Measurements from ENCODE around the gene MYMK. TPM values are rescaled to one million over a fixed set of nuclear protein-coding genes. Genes with fewer than 3 reads are reported as not detected.
A peak's percentile ranks its signal among the peaks of the same experiment; 100 is the strongest.

The MYMK gene
- polyA plus RNA-seq, 4 donors: 0.22 TPM; not detected in 3

- no peak for DNase-seq (ENCODE audit: low read depth in 4 of 4, low spot score in 3 of 4)
Observed at GRCh38 chr9:133489253-133490190, 35.2 kb downstream of the MYMK start.

GRCh38 chr9:133488686-133489252, 36.0 kb downstream of the MYMK start:
- no peak for DNase-seq (ENCODE audit: low read depth in 4 of 4, low spot score in 3 of 4)

GRCh38 chr9:133487331-133487725, 37.4 kb downstream of the MYMK start:
- no peak for DNase-seq (ENCODE audit: low read depth in 4 of 4, low spot score in 3 of 4)

GRCh38 chr9:133485531-133486260, 39.1 kb downstream of the MYMK start:
- DNase-seq (ENCODE audit: low read depth in 4 of 4, low spot score in 3 of 4): no peak

- DNase-seq (ENCODE audit: low read depth in 4 of 4, low spot score in 3 of 4): no peak
Observed at GRCh38 chr9:133484671-133485437, 39.9 kb downstream of the MYMK start.

- no peak for DNase-seq (ENCODE audit: low read depth in 4 of 4, low spot score in 3 of 4)
Observed at GRCh38 chr9:133483611-133484010, 41.1 kb downstream of the MYMK start.

GRCh38 chr9:133478851-133479711, 45.7 kb downstream of the MYMK start, which contains the start of gene SLC2A6:
Gene SLC2A6, minus strand, starts transcription at chr9:133479099. Its CDS starts 40 bp downstream, at chr9:133479059.
- DNase-seq (ENCODE audit: low read depth in 4 of 4, low spot score in 3 of 4): peak in 1 of 4 donors; percentile 47

GRCh38 chr9:133477992-133478850, 46.5 kb downstream of the MYMK start:
- DNase-seq (ENCODE audit: low read depth in 4 of 4, low spot score in 3 of 4): no peak

GRCh38 chr9:133477461-133477860, 47.3 kb downstream of the MYMK start:
- DNase-seq (ENCODE audit: low read depth in 4 of 4, low spot score in 3 of 4): no peak

- DNase-seq (ENCODE audit: low read depth in 4 of 4, low spot score in 3 of 4): no peak
Observed at GRCh38 chr9:133476941-133477340, 47.8 kb downstream of the MYMK start.

- no peak for DNase-seq (ENCODE audit: low read depth in 4 of 4, low spot score in 3 of 4)
Observed at GRCh38 chr9:133476036-133476931, 48.5 kb downstream of the MYMK start.

- DNase-seq (ENCODE audit: low read depth in 4 of 4, low spot score in 3 of 4): no peak
Observed at GRCh38 chr9:133475292-133476012, 49.3 kb downstream of the MYMK start.

GRCh38 chr9:133474853-133475252, 49.9 kb downstream of the MYMK start:
- DNase-seq (ENCODE audit: low read depth in 4 of 4, low spot score in 3 of 4): no peak

GRCh38 chr9:133474215-133474614, 50.5 kb downstream of the MYMK start:
- DNase-seq (ENCODE audit: low read depth in 4 of 4, low spot score in 3 of 4): no peak

- DNase-seq (ENCODE audit: low read depth in 4 of 4, low spot score in 3 of 4): no peak
Observed at GRCh38 chr9:133473743-133474142, 51.0 kb downstream of the MYMK start.

- DNase-seq (ENCODE audit: low read depth in 4 of 4, low spot score in 3 of 4): no peak
Observed at GRCh38 chr9:133472753-133473378, 51.9 kb downstream of the MYMK start.

- no peak for DNase-seq (ENCODE audit: low read depth in 4 of 4, low spot score in 3 of 4)
Observed at GRCh38 chr9:133472277-133472645, 52.5 kb downstream of the MYMK start.
